RWPE1 (cell line): Measurements from ENCODE around the gene NTM.

Source experiments
- CTCF ChIA-PET: fragments of 350-600 bp; sonication (Branson Sonifier 250); formaldehyde crosslinking; extraction: SDS; loops from one replicate; lab custom pipeline; 2021; lab: Yijun Ruan, JAX
- POLR2A ChIA-PET: fragments of 400-600 bp; formaldehyde crosslinking; extraction: SDS; loops from one replicate; lab custom pipeline; 2020; ENCODE audit warnings: antibody characterized with exemption; ENCODE audit not compliant: low non-redundant PET; lab: Yijun Ruan, JAX
- DNase-seq: peaks from one replicate; pipeline ENCODE4 v3.0.0; 2012; ENCODE audit warnings: low spot score
- H3K27ac ChIP-seq: fragments of 450-650 bp; 2 replicates; pipeline ENCODE4 v1.5.1; 2017
- CTCF ChIP-seq: fragments of 450-650 bp; conservative IDR thresholded peaks from 2 replicates; pipeline ENCODE4 v1.5.1; 2017; ENCODE audit warnings: low read depth, mild to moderate bottlenecking

Gene NTM

GRCh38 chr11:132094598-132094997, 724.2 kb downstream of the NTM start:
- ChIA-PET POLR2A (no interaction called here), CTCF (no interaction called here)
- no peak for DNase-seq

GRCh38 chr11:132095230-132096131, 725.1 kb downstream of the NTM start:
- no peak for TF ChIP-seq CTCF
- no peak for DNase-seq
- no peak overlapping the region for H3K27ac ChIP-seq
- ChIA-PET POLR2A (no interaction called here), CTCF (interaction anchor here (0.5 kb wide), 1 partner anchor 23 kb away, joined by 3 read pairs; no protein-coding TSS in a partner anchor)

More at GRCh38 chr11:132094598-132094997, 724.2 kb downstream of the NTM start:
- no peak overlapping the region for H3K27ac ChIP-seq
- no peak for TF ChIP-seq CTCF

GRCh38 chr11:132096132-132096825, 725.9 kb downstream of the NTM start:
- CTCF ChIA-PET, result no interaction called here

GRCh38 chr11:132099692-132100091, 729.3 kb downstream of the NTM start:
- ChIA-PET POLR2A (no interaction called here), CTCF (no interaction called here)
- no peak overlapping the region for H3K27ac ChIP-seq
- no peak for DNase-seq
- no peak for TF ChIP-seq CTCF

More at GRCh38 chr11:132096132-132096825, 725.9 kb downstream of the NTM start:
- no peak overlapping the region for H3K27ac ChIP-seq
- TF ChIP-seq CTCF, result no peak
- POLR2A ChIA-PET, result no interaction called here
- no peak for DNase-seq

- no peak for TF ChIP-seq CTCF
- POLR2A ChIA-PET, result no interaction called here
- DNase-seq, result no peak
- H3K27ac ChIP-seq, result no peak overlapping the region
- CTCF ChIA-PET, result no interaction called here
Observed at GRCh38 chr11:132100583-132100982, 730.2 kb downstream of the NTM start.

GRCh38 chr11:132101881-132102280, 731.5 kb downstream of the NTM start:
- H3K27ac ChIP-seq, result no peak overlapping the region
- TF ChIP-seq CTCF, result no peak
- no peak for DNase-seq
- ChIA-PET CTCF (interaction anchor here (0.5 to 0.6 kb wide), 2 partner anchors 225 to 348 kb away, joined by 3 to 4 read pairs; no protein-coding TSS in a partner anchor), POLR2A (no interaction called here)
